HL-60/S4 treated with phorbol 12-myristate 13-acetate at 8.2 ng/mL for 4 days and 3 days (cell line): Measurements from ENCODE around the gene KRTAP10-11.
"Not testable (repeated sequence)": the region's sequence is repeated elsewhere in the genome, so short reads cannot be mapped to it uniquely, and the experiment has no call there.

Source experiments
- in situ Hi-C: fragments of 300-500 bp; cut with MboI; formaldehyde crosslinking; loops from 2 replicates; pipeline ENCODE4 v1.15.0; 2022; ENCODE audit warnings: low sequenced_read_pairs

The KRTAP10-11 gene

GRCh38 chr21:44661567-44661966 lies 15.4 kb downstream of the KRTAP10-11 start:
- in situ Hi-C loops, result not testable (repeated sequence)

- in situ Hi-C loops, result no loop called here
Observed at GRCh38 chr21:44664691-44665090, 18.5 kb downstream of the KRTAP10-11 start.

- in situ Hi-C loops, result no loop called here
Observed at GRCh38 chr21:44666401-44667320, 20.4 kb downstream of the KRTAP10-11 start, which contains the start of gene KRTAP12-2. Gene KRTAP12-2, minus strand, starts transcription at chr21:44666927. Its CDS starts 41 bp downstream, at chr21:44666886.

- in situ Hi-C loops, result no loop called here
Observed at GRCh38 chr21:44667612-44668011, 21.4 kb downstream of the KRTAP10-11 start.

GRCh38 chr21:44670642-44671432 lies 24.6 kb downstream of the KRTAP10-11 start:
- in situ Hi-C loops, result no loop called here

- in situ Hi-C loops, result no loop called here
Observed at GRCh38 chr21:44671911-44672310, 25.7 kb downstream of the KRTAP10-11 start.

GRCh38 chr21:44677881-44678280 lies 31.7 kb downstream of the KRTAP10-11 start:
- in situ Hi-C loops, result no loop called here

- in situ Hi-C loops, result no loop called here
Observed at GRCh38 chr21:44681152-44681551, 34.9 kb downstream of the KRTAP10-11 start.

GRCh38 chr21:44681861-44682579 lies 35.8 kb downstream of the KRTAP10-11 start, which contains the start of gene KRTAP12-1:
Gene KRTAP12-1, minus strand, starts transcription at chr21:44682163. Its CDS starts 40 bp downstream, at chr21:44682123.
- in situ Hi-C loops, result no loop called here

- in situ Hi-C loops, result no loop called here
Observed at GRCh38 chr21:44682580-44683151, 36.5 kb downstream of the KRTAP10-11 start.

- in situ Hi-C loops, result no loop called here
Observed at GRCh38 chr21:44684077-44684476, 37.9 kb downstream of the KRTAP10-11 start.

- in situ Hi-C loops, result no loop called here
Observed at GRCh38 chr21:44684483-44684882, 38.3 kb downstream of the KRTAP10-11 start.

GRCh38 chr21:44685050-44685449 lies 38.8 kb downstream of the KRTAP10-11 start:
- in situ Hi-C loops, result not testable (repeated sequence)

- in situ Hi-C loops, result no loop called here
Observed at GRCh38 chr21:44686000-44686781, 40.0 kb downstream of the KRTAP10-11 start.

- in situ Hi-C loops, result no loop called here
Observed at GRCh38 chr21:44686843-44687561, 40.8 kb downstream of the KRTAP10-11 start.

- in situ Hi-C loops, result no loop called here
Observed at GRCh38 chr21:44687671-44688070, 41.5 kb downstream of the KRTAP10-11 start.

- in situ Hi-C loops, result not testable (repeated sequence)
Observed at GRCh38 chr21:44689740-44690139, 43.5 kb downstream of the KRTAP10-11 start.

- in situ Hi-C loops, result no loop called here
Observed at GRCh38 chr21:44691686-44692085, 45.5 kb downstream of the KRTAP10-11 start.
